Activated naive CD8-positive, alpha-beta T cell treated with anti-CD3 and anti-CD28 coated beads, Interleukin-2, amount 50 U/mL, for 16 hours (primary cell): ENCODE results near the gene RYR3.

Source experiments
- DNase-seq: peaks from one replicate; pipeline ENCODE4 v3.0.0-alpha.2; 2020; ENCODE audit warnings: low read depth, low spot score

RYR3 gene

GRCh38 chr15:33866101-33866737 lies 555.5 kb downstream of the RYR3 start:
- DNase-seq = no peak

- no peak for DNase-seq
These were observed 561.2 kb downstream of the RYR3 start for GRCh38 chr15:33871980-33872379.

GRCh38 chr15:33872416-33873106 lies 561.8 kb downstream of the RYR3 start:
- DNase-seq = no peak

- no peak for DNase-seq
These were observed 563.4 kb downstream of the RYR3 start for GRCh38 chr15:33874156-33874555.

- no peak for DNase-seq
These were observed 572.2 kb downstream of the RYR3 start for GRCh38 chr15:33882921-33883320.

GRCh38 chr15:33888176-33888575 lies 577.4 kb downstream of the RYR3 start:
- no peak for DNase-seq

- DNase-seq = no peak
These were observed 583.4 kb downstream of the RYR3 start for GRCh38 chr15:33894193-33894592.

- no peak for DNase-seq
These were observed 591.3 kb downstream of the RYR3 start for GRCh38 chr15:33902043-33902442.

GRCh38 chr15:33903661-33904060 lies 592.9 kb downstream of the RYR3 start:
- DNase-seq = no peak

- DNase-seq = no peak
These were observed 596.6 kb downstream of the RYR3 start for GRCh38 chr15:33907326-33907725.

GRCh38 chr15:33908406-33908805 lies 597.6 kb downstream of the RYR3 start:
- DNase-seq = no peak

GRCh38 chr15:33910741-33911140 lies 600.0 kb downstream of the RYR3 start:
- DNase-seq = no peak

- DNase-seq = no peak
These were observed 601.6 kb downstream of the RYR3 start for GRCh38 chr15:33912326-33912725.

- no peak for DNase-seq
These were observed 602.7 kb downstream of the RYR3 start for GRCh38 chr15:33913459-33913858.
